IPS-NIHi7 (cell line): Measurements from ENCODE around the gene TEKT2.

Experiments
- DNase-seq: peaks from one replicate; pipeline ENCODE4 v3.0.0; 2012; ENCODE audit warnings: mixed read lengths; ENCODE audit errors: extremely low spot score

The TEKT2 gene, protein sequence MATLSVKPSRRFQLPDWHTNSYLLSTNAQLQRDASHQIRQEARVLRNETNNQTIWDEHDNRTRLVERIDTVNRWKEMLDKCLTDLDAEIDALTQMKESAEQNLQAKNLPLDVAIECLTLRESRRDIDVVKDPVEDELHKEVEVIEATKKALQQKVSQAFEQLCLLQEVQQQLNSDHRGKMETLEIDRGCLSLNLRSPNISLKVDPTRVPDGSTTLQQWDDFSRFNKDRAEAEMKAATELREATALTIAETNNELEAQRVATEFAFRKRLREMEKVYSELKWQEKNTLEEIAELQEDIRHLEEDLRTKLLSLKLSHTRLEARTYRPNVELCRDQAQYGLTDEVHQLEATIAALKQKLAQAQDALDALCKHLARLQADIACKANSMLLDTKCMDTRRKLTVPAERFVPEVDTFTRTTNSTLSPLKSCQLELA

DNA sequence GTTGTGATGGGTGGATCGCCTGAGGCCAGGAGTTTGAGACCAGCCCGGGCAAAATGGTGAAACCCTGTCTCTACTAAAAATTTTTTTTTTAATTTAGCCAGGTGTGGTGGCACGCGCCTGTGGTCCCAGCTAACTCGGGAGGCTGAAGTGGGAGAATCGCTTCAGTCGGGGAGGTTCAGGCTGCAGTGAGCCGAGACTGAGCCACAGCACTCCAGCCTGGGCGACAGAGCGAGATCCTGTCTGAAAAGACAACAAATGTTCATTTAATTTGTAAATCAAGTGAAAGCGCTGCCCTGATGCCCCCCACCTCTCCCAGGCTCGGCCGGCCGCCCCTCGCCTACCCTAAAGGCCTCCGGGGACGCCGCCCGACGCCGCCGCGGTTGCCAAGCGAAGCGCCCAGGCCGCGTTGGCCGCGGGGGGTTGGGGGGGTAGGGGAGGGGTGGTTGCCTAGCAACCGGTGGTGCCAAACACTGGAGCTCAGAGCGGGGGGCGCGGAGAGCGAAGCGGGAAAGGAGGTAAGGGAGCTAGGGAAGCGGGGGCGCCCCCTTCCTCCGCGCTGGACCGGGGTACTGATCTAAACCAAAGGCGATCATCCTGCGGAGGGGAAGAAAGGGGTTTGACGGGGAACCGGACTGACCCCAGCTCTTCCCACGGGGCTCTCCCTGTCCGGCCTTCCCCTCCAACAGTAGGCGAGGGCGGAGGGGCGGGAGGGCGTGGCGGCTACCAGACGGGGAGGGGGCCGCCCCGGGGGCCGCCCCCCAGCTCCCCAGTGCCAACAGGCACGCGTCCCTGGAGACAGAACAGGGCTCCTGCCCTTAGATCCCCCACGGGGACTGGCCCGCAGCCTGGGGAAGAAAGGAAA lies at the start of gene TEKT2:
TEKT2 (plus strand) TSS at position 460 of the 862 bp plus-strand sequence. CDS start 828 bp downstream, outside the sequence.
- DNase-seq: peak; percentile 91

GRCh38 chr1:36034692-36035091 lies 49.2 kb upstream of the TEKT2 start:
- no peak for DNase-seq

DNA sequence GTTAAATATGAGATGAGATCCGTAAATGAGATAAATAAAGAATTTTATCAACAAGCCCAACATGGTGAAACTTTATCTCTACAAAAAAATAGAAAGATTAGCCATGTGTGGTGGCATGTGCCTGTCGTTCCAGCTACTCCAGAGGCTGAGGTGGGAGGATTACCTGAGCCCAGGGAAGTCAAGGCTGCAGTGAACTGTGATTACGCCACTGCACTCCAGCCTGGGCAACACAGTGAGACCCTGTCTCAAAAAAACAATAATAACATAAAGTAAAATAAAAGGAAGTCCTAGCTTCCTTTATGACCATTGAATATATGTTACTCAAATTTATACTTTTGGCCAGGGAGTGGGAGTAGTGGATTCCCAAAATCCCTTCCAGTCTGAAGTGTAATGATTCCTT lies 48.7 kb upstream of the TEKT2 start:
- DNase-seq: no peak

DNA sequence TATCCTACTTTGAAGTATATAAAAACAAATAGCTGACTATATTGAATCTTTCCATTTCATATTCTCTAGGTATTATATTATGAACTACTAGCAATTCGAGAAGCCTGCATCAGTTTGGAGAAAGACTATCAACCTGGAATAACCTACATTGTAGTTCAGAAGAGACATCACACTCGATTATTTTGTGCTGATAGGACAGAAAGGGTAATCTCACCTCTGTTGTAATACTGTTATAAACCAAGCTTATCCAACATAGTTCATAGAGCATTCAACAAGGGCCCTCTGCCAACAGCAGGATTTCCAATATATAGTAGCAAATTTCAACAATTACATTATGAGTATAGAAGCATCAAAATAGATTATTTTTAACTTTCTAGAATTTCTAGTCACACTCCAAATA lies 43.7 kb upstream of the TEKT2 start:
- DNase-seq: no peak

DNA sequence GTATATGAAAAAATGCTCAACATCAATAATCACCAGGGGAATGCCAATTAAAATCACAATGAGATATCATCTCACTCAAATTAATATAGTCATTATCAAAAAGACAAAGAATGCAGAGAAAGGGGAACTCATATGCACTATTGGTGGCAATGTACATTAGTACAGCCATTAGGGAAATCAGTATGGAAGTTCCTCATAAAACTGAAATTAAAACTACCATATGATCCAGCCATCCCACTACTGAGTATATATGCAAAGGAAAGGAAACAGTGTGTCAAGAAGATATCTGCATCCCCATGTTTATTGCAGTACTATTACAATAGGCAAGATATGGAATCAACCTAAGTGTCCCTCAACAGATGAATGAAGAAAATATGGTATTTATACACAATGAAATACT lies 32.1 kb upstream of the TEKT2 start:
- DNase-seq: no peak

- DNase-seq: no peak
Measured at GRCh38 chr1:36053978-36054377, 29.9 kb upstream of the TEKT2 start.

DNA sequence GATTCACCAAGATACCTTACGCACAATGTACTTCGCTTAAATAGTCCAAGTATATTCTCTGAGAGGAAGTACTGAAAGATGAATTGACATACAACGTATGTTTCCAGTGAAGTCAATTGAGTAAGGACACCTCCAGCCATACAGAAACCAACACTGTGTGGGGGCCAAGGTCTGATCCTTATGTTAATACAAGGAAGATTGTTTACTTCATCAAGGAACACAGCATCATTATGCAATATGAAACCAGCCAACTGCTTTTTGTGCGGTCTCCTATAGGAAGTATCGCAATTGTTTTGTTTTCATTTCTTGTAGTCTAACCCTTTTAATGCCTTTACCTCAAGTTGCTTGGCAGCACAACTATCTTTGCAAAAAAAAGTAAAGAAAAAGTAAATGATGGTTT lies 28.2 kb upstream of the TEKT2 start:
- no peak for DNase-seq

DNA sequence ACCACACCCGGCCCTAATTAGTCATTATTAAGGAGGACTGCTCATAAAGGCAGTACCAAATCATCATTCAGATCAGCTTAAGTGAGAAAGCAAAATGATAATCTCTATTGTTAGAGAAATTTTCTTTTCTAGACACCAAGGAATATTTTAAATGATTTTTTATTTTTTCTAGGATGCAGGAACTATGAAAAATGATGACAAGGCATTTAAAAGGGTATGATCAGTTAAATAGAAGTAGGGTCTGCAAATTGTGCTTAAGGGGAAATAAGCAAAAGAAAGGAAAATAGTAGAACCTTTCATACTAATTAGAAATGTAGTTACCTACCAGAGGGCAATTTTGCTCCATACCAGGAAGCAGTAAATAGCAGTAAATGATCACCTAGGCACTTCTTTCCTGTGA lies 21.6 kb upstream of the TEKT2 start:
- no peak for DNase-seq

DNA sequence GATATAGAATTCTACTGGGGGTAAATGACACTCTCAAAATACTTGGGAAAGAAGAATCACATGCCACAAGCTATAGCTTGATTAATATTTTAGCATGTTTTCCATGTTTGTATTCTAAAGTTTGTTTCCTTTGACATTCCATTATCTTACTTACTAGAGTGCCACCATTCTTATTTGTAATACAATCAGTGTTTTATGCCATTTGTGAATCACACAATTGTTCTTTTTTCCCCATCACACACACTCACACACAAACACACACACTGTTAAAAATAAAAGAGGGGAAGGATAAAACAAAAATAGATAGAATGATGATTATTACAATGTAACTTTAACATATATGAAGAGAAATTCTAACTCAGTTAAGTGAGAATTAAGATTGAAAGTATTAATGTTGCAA lies 16.0 kb upstream of the TEKT2 start:
- no peak for DNase-seq

- no peak for DNase-seq
Measured at GRCh38 chr1:36068866-36069265, 15.0 kb upstream of the TEKT2 start.

- no peak for DNase-seq
Measured at GRCh38 chr1:36070349-36070748, 13.5 kb upstream of the TEKT2 start.

DNA sequence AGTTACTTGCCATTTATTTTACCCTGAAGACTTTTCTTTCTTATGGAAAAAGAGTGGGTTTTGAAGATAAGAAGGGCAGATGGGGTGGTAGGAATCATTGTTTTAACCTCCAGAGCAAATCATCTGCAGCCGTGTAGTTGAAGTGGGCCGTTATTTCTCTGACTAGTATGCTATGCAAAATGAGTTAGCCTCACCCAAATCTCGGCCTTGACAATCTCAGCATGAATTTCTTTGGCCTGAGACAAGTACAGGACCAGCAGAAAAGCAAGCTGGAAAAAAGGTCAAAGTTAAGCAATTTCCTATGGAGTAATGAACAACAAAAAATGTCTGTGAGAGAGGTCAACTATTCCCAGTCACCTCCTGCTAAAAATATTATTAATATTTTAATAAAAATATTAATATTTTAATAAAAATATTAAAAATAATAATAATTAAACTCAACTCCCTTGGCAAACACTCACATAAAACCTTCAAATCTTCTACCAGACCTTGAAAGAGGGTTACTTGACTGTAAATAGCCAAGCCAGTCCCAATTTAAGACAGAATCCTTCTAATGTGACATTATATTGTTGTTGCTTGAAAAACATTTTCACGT lies 6.8 kb upstream of the TEKT2 start:
- DNase-seq: no peak

DNA sequence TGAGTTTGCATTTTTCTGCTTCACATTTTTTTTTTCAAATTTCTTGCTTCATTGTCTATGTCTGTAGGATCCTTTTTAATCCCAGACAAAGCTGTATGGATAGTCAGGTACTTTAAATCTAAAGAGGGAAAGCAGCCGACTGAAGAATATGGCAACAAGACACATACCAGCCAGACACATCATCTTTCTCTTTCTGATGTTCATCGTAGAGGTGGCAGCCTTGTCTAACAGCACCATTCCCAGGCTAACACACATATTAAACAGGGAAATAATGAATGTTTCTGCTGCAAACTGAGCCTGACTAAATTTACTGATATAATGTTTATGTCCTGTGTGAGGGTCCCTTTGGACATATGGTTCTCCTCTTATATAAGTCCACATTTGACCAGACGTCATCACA lies 3.7 kb upstream of the TEKT2 start:
- DNase-seq: no peak

GRCh38 chr1:36080801-36081200 lies 3.1 kb upstream of the TEKT2 start:
- DNase-seq: no peak

DNA sequence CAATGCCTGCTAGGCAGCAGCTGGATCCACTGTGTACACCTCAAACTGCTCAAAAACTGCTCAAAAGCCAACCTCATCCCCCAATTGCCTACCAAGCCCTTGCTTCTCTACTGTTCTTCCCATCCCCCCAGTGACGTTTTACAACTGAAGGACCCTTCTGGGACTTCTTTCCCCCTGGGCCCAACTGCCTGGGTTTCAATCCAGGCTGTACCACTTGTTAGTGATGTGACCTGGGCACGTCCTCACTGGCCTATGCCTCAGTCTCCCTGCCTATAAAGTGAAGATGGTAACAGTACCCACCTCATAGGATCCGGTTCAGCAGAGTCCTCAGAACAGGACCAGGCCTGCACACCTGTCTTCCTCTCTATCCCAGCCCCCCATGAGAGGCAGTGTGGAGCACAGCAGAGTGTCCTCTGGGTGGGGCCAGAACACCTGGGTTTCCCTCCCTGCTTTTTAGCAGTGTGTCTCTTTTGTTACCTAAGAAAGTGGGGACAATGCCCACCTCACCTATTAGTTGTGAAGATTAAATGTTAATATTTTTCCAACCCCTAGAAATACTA lies 1.9 kb upstream of the TEKT2 start:
- DNase-seq: no peak

- DNase-seq: no peak
Measured at GRCh38 chr1:36083219-36083618, 675 bp upstream of the TEKT2 start.

DNA sequence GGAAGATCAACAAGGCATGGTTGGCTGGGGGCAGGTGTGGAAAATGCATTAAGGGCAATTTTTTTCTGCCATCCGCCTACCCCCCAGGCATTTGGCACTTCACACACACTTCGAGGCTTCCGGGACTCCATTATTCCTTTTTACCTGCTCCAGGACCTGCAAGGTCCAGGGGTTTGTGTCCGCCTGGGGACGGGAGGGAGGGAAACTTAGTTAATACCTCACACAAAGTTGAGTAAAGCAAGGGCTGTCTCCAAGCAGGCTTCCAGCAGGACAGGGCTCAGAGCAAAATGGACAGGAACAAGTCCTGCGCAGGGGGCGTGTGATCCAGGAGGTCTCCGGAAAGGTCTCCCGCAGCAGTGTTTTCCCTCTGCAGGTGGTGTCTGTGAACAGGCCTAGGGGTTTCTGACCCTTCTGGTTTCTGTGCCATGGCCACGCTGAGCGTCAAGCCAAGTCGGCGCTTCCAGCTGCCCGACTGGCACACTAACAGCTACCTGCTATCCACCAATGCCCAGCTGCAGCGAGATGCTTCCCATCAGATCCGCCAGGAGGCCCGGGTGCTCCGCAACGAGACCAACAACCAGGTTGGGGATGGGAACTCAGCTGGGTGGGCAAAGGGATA lies 712 bp downstream of the TEKT2 start:
- DNase-seq: no peak

DNA sequence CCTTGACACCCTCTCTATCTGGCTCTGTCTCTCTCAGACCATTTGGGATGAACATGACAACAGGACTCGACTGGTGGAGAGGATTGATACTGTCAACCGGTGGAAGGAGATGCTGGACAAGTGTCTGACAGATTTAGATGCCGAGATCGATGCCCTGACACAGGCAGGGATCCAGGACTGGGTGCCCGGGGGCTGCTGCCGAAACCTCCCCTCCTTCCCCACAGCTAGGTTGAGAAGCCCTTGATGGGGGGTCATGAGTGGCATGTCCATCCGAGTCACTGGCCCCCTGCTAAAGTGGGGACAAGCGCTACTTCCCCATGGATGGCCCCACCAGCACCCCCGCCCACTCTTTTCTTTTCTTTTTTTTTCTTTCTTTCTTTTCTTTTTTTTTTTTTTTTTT lies 1.2 kb downstream of the TEKT2 start:
- DNase-seq: no peak

- no peak for DNase-seq
Measured at GRCh38 chr1:36085686-36086526, 2.0 kb downstream of the TEKT2 start.

- DNase-seq: no peak
Measured at GRCh38 chr1:36086529-36087232, 2.8 kb downstream of the TEKT2 start.
